Calu3 (cell line): ENCODE measurements around the gene RABGAP1L. TPM values are rescaled to one million over a fixed set of nuclear protein-coding genes. Genes with fewer than 3 reads are reported as not detected.

ENCODE experiments used
- BruUV-seq: library from RNA; stranded (reverse); fragments of 400-500 nt; replicated peaks from 2 replicates; lab custom pipeline; 2021; lab: Mats Ljungman, UMichigan
- CTCF ChIA-PET: fragments of 300-600 bp; sonication (Branson Sonifier 250); formaldehyde crosslinking; loops from one replicate; lab custom pipeline; 2022; ENCODE audit warnings: antibody characterized with exemption; lab: Charles Lee
- DNase-seq: peaks from one replicate; pipeline ENCODE4 v3.0.0; 2022
- H3K27ac Mint-ChIP-seq: one replicate; pipeline ENCODE4 v1.8.0; 2022; ENCODE audit warnings: mixed read lengths; ENCODE audit not compliant: unreplicated experiment
- H3K27me3 Mint-ChIP-seq: one replicate; pipeline ENCODE4 v1.8.0; 2022; ENCODE audit warnings: mixed read lengths; ENCODE audit not compliant: unreplicated experiment
- H3K36me3 Mint-ChIP-seq: one replicate; pipeline ENCODE4 v1.8.0; 2022; ENCODE audit warnings: mild to moderate bottlenecking, moderate library complexity, mixed read lengths; ENCODE audit not compliant: insufficient read depth, unreplicated experiment
- H3K4me1 Mint-ChIP-seq: one replicate; pipeline ENCODE4 v1.8.0; 2022; ENCODE audit warnings: mild to moderate bottlenecking, low read depth, mixed read lengths; ENCODE audit not compliant: unreplicated experiment
- H3K4me3 Mint-ChIP-seq: one replicate; pipeline ENCODE4 v1.8.0; 2022; ENCODE audit warnings: mild to moderate bottlenecking, low read depth, moderate library complexity, mixed read lengths; ENCODE audit not compliant: unreplicated experiment
- H3K9me3 Mint-ChIP-seq: one replicate; pipeline ENCODE4 v1.8.0; 2022; ENCODE audit warnings: low read depth, mixed read lengths; ENCODE audit not compliant: unreplicated experiment
- intact Hi-C: fragments of 100-400 bp; cut with micrococcal nuclease; formaldehyde crosslinking; loops from one replicate; pipeline ENCODE4 v1.10.0; 2022; ENCODE audit not compliant: unreplicated experiment
- total RNA-seq: library from RNA; stranded (reverse); gene quantifications from 2 replicates; pipeline ENCODE4 v1.2.3, GENCODE V29; 2022
- TF ChIP-seq, protein P1 (sequence below): fragments of 200-600 bp; IDR thresholded peaks from one replicate; pipeline ENCODE4 v1.8.0; 2022; ENCODE audit warnings: antibody characterized with exemption; ENCODE audit not compliant: unreplicated experiment

The RABGAP1L gene
- total RNA-seq, 1 experiment from 2014 or later: 135 TPM

DNA sequence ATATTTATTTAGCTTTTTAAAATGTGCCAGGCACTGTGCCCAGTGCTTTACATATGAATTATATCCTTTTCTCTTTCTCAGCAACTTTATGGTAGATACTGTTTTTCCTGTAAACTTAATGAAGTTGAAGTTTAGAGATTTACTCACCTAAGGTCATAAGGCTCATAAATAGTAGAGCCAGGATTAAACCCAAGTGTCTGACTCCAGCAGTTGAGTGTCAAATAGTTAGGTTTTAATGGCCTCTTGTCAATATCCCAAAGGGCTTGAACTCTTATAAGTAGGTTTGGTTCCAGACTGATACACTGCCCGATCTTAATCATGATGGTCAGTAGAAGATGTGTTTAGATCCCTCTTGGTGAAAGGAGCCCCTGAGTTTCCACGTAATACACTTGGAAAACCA lies 37.8 kb downstream of the RABGAP1L start:
- Mint-ChIP-seq H3K9me3 (no peaks in the 10 kb centered on the region), H3K4me1 (no peaks in the 10 kb centered on the region), H3K27ac (no peak overlapping the region), H3K27me3 (no peaks in the 10 kb centered on the region), H3K4me3 (no peak overlapping the region), H3K36me3 (no peaks in the 10 kb centered on the region)
- CTCF ChIA-PET: no interaction called here
- no peak for DNase-seq
- TF ChIP-seq, protein P1, sequence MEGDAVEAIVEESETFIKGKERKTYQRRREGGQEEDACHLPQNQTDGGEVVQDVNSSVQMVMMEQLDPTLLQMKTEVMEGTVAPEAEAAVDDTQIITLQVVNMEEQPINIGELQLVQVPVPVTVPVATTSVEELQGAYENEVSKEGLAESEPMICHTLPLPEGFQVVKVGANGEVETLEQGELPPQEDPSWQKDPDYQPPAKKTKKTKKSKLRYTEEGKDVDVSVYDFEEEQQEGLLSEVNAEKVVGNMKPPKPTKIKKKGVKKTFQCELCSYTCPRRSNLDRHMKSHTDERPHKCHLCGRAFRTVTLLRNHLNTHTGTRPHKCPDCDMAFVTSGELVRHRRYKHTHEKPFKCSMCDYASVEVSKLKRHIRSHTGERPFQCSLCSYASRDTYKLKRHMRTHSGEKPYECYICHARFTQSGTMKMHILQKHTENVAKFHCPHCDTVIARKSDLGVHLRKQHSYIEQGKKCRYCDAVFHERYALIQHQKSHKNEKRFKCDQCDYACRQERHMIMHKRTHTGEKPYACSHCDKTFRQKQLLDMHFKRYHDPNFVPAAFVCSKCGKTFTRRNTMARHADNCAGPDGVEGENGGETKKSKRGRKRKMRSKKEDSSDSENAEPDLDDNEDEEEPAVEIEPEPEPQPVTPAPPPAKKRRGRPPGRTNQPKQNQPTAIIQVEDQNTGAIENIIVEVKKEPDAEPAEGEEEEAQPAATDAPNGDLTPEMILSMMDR: no peak
- intact Hi-C loops: no loop called here
- BruUV-seq: no TSS peak

DNA sequence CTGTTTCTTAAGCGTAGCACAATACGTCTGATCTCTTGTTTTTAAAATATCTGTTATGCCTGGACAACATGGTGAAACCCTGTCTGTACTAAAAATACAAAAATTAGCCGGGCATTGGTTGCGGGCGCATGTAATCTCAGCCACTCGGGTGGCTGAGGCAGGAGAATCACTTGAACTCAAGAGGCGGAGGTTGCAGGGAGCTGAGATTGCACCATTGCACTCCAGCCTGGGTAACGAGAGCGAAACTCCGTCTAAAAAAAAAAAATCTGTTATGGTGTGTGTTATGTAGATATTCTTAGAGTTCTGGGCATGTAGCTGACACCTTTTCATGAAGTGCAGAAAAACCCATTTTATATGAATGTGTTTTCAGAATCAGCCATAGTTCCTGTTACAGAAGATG lies 38.2 kb downstream of the RABGAP1L start:
- TF ChIP-seq, protein P1: no peak
- CTCF ChIA-PET: no interaction called here
- Mint-ChIP-seq H3K9me3 (no peaks in the 10 kb centered on the region), H3K4me3 (no peak overlapping the region), H3K4me1 (no peaks in the 10 kb centered on the region), H3K36me3 (no peaks in the 10 kb centered on the region), H3K27me3 (no peaks in the 10 kb centered on the region), H3K27ac (no peak overlapping the region)
- no peak for DNase-seq
- BruUV-seq: no TSS peak
- intact Hi-C loops: no loop called here

DNA sequence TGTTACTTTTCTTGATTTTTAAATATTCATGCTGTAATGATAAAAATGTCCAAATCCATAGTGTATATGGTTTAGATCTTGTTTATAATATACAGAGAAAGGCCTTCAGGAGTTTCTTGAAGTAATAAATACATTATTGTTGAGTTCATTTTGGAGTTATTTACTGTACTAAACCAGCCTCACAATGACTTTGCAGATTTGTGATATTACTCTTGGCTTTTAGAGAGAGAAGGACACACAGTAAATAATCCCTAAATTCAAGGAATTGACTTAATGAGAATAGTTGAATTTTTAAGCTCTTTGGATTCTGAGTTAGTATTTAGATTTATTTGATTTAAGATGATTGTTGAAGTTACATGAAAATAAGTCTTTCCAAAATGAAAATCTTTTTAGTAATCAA lies 38.9 kb downstream of the RABGAP1L start:
- DNase-seq: no peak
- TF ChIP-seq, protein P1: no peak
- Mint-ChIP-seq H3K27ac (no peak overlapping the region), H3K9me3 (peaks cover 3% of the 10 kb centered on the region), H3K27me3 (no peaks in the 10 kb centered on the region), H3K4me3 (no peak overlapping the region), H3K4me1 (no peaks in the 10 kb centered on the region), H3K36me3 (no peaks in the 10 kb centered on the region)
- intact Hi-C loops: no loop called here
- CTCF ChIA-PET: no interaction called here
- BruUV-seq: no TSS peak

DNA sequence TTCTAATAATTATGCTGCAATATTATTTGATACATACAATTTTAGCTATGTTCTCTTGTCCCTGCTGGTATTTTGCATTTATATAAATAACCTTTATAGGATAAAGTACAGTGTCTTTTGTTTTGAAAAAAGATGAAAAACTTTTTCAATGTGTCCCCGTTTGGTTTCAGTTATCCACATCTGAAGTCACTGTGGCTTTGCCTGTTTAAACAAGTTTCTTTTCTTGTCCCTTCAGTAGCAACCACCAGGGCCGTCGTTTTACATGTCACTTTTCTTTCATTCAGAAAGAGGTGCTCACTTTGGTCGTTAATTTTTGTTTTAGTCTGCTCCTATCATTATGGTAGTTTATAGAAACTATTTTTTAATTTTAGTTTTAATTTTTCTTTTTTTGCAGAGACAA lies 41.4 kb downstream of the RABGAP1L start:
- Mint-ChIP-seq H3K4me1 (peaks cover 18% of the 10 kb centered on the region), H3K27ac (no peak overlapping the region), H3K27me3 (no peaks in the 10 kb centered on the region), H3K9me3 (peaks cover 4% of the 10 kb centered on the region), H3K36me3 (peaks cover 1% of the 10 kb centered on the region), H3K4me3 (no peak overlapping the region)
- BruUV-seq: no TSS peak
- TF ChIP-seq, protein P1: no peak
- CTCF ChIA-PET: interaction anchor here (1.1 kb wide), 1 partner anchor 13 kb away, joined by 3 read pairs; no protein-coding TSS in a partner anchor
- intact Hi-C loops: no loop called here
- no peak for DNase-seq
